Measurements from ENCODE around the gene MTMR2. TPM values are rescaled to one million over a fixed set of nuclear protein-coding genes. Genes with fewer than 3 reads are reported as not detected.

Gene MTMR2
- total and polyA plus RNA-seq, 2 donors (not counting 3 experiments of a cell fraction or from before 2014, with no cell fraction given): 19.5 to 49.5 TPM

- no peaks in the 10 kb centered on the region for H3K79me2 ChIP-seq (ENCODE audit: control insufficient read depth, insufficient read depth, low read length)
- no peaks in the 10 kb centered on the region for H4K20me1 ChIP-seq (replicated peaks; ENCODE audit: control insufficient read depth, extremely low read depth, insufficient read depth, low read length)
- dilution Hi-C loops (cut with MboI; ENCODE audit: extremely low pct_ligation_motif_present, low sequenced_read_pairs): no loop called here
- no peak overlapping the region for H3K9ac ChIP-seq (replicated peaks; ENCODE audit: extremely low read depth, insufficient read depth, low read length)
- no peaks in the 10 kb centered on the region for H3K27me3 ChIP-seq (ENCODE audit: control insufficient read depth in 2 of 2, insufficient read depth in 2 of 2, low read length in 2 of 2)
- POLR2A ChIA-PET: no interaction called here
- no peak overlapping the region for H3K4me2 ChIP-seq (ENCODE audit: insufficient read depth, low read length)
- FAIRE-seq (no peak), DNase-seq (ENCODE audit: low read depth, low spot score) (no peak)
- CTCF ChIA-PET: interaction anchor here (1.1 to 1.8 kb wide), 2 partner anchors 88 to 456 kb away, joined by 3 to 4 read pairs; no protein-coding TSS in a partner anchor
- H3K4me3 ChIP-seq (replicated peaks in 1 of 3; ENCODE audit: insufficient read depth in 1 of 3, low read depth in 1 of 3, low read length in 3 of 3): no peak overlapping the region
- no peak overlapping the region for H2AFZ ChIP-seq (ENCODE audit: low read depth, low read length)
- no TSS peak for BruUV-seq (replicated peaks)
- no peaks in the 10 kb centered on the region for H3K4me1 ChIP-seq (ENCODE audit: control insufficient read depth, extremely low read depth, insufficient read depth, low read length)
- no peaks in the 10 kb centered on the region for H3K9me1 ChIP-seq (replicated peaks; ENCODE audit: control insufficient read depth, extremely low read depth, insufficient read depth, low read length)
- no peaks in the 10 kb centered on the region for H3K36me3 ChIP-seq (ENCODE audit: control insufficient read depth in 2 of 2, extremely low read depth in 1 of 2, insufficient read depth in 2 of 2, low read length in 2 of 2)
- intact Hi-C loops (cut with micrococcal nuclease): no loop called here
- TF ChIP-seq JUN (IDR thresholded peaks at IDR 0.05; ENCODE audit: borderline replicate concordance, insufficient read depth, insufficient read length, low read depth): no peak
- TF ChIP-seq MYC (IDR thresholded peaks at IDR 0.05; ENCODE audit: low read depth, low read length): no peak
- no peak for TF ChIP-seq FOS (IDR thresholded peaks at IDR 0.05; ENCODE audit: borderline replicate concordance, insufficient read depth, low read length)
- no peak for TF ChIP-seq EZH2 (IDR thresholded peaks at IDR 0.05; ENCODE audit: borderline replicate concordance, low read depth, low read length, severe bottlenecking)
- no peak for TF ChIP-seq GATA2 (IDR thresholded peaks at IDR 0.05; ENCODE audit: insufficient read depth, insufficient read length, low read depth, low read length)
- no peak for TF ChIP-seq CTCF (IDR thresholded peaks at IDR 0.05; ENCODE audit: extremely low read depth in 1 of 2, insufficient read depth in 1 of 2, low read depth in 1 of 2, low read length in 2 of 2)
- TF ChIP-seq MAX (IDR thresholded peaks at IDR 0.05; ENCODE audit: insufficient read depth, insufficient read length): no peak
- TF ChIP-seq POLR2AphosphoS5 (IDR thresholded peaks at IDR 0.05; ENCODE audit: insufficient read depth, low read depth, low read length): no peak
- TF ChIP-seq POLR2A (IDR thresholded peaks at IDR 0.05; ENCODE audit: low read depth, low read length): no peak
- no peaks in the 10 kb centered on the region for H3K9me3 ChIP-seq (replicated peaks; ENCODE audit: control insufficient read depth, insufficient read depth, low read length)
- H3K27ac ChIP-seq (ENCODE audit: insufficient read depth, low read depth, low read length): no peak overlapping the region
Observed at GRCh38 chr11:95937358-95937757, 13.5 kb upstream of the MTMR2 start.

All from endothelial cell of umbilical vein (primary cell).